HepG2 (cell line): ENCODE results near the gene SARS2. TPM values are rescaled to one million over a fixed set of nuclear protein-coding genes. Genes with fewer than 3 reads are reported as not detected.

Experiments used
- CEBPG ChIP-seq: IDR thresholded peaks from 2 replicates; pipeline ENCODE4 v1.6.1; 2016
- EED ChIP-seq: sonication (generic); formaldehyde crosslinking; IDR thresholded peaks from 2 replicates; pipeline ENCODE4 v1.5.0; 2020; ENCODE audit warnings: mild to moderate bottlenecking, missing genetic modification reagents
- FOXJ3 ChIP-seq: sonication (generic); formaldehyde crosslinking; IDR thresholded peaks from 2 replicates; pipeline ENCODE4 v1.4.0; 2020; ENCODE audit warnings: missing genetic modification reagents, mild to moderate bottlenecking, borderline replicate concordance
- GATA4 ChIP-seq: sonication (generic); IDR thresholded peaks from 2 replicates; pipeline ENCODE4 v1.6.1; 2016; ENCODE audit warnings: antibody characterized with exemption, low read depth, borderline replicate concordance
- HMG20B ChIP-seq: conservative IDR thresholded peaks from 2 replicates; pipeline ENCODE4 v1.6.1; 2016; ENCODE audit warnings: missing genetic modification reagents, missing compliant biosample characterization
- NFE2 ChIP-seq: sonication (generic); formaldehyde crosslinking; IDR thresholded peaks from 2 replicates; pipeline ENCODE4 v1.4.0; 2020; ENCODE audit warnings: missing genetic modification reagents
- THAP11 ChIP-seq: IDR thresholded peaks from 2 replicates; pipeline ENCODE4 v1.6.1; 2016; ENCODE audit warnings: missing biosample characterization, missing genetic modification reagents
- ZBTB38 ChIP-seq: sonication (generic); formaldehyde crosslinking; IDR thresholded peaks from 2 replicates; pipeline ENCODE4 v1.5.1; 2020; ENCODE audit warnings: mild to moderate bottlenecking, missing genetic modification reagents
- ZBTB4 ChIP-seq: sonication (generic); formaldehyde crosslinking; IDR thresholded peaks from 2 replicates; pipeline ENCODE4 v1.4.0; 2020; ENCODE audit warnings: missing genetic modification reagents, mild to moderate bottlenecking, borderline replicate concordance
- ZFP36L2 ChIP-seq: sonication (generic); formaldehyde crosslinking; IDR thresholded peaks from 2 replicates; pipeline ENCODE4 v1.4.0; 2020; ENCODE audit warnings: missing genetic modification reagents
- ZNF234 ChIP-seq: sonication (generic); formaldehyde crosslinking; conservative IDR thresholded peaks from 2 replicates; pipeline ENCODE4 v1.5.1; 2020; ENCODE audit warnings: mild to moderate bottlenecking, missing genetic modification reagents
- ZNF354B ChIP-seq: sonication (generic); formaldehyde crosslinking; IDR thresholded peaks from 2 replicates; pipeline ENCODE4 v1.8.0; 2022; ENCODE audit warnings: mild to moderate bottlenecking, missing genetic modification reagents
- ZNF431 ChIP-seq: sonication (generic); formaldehyde crosslinking; IDR thresholded peaks from 2 replicates; pipeline ENCODE4 v1.9.0; 2022; ENCODE audit warnings: missing genetic modification reagents, low read depth, mild to moderate bottlenecking, borderline replicate concordance
- ZNF569 ChIP-seq: sonication (generic); formaldehyde crosslinking; IDR thresholded peaks from 2 replicates; pipeline ENCODE4 v1.5.0; 2020; ENCODE audit warnings: mild to moderate bottlenecking, missing genetic modification reagents, moderate library complexity, borderline replicate concordance
- ZNF614 ChIP-seq: IDR thresholded peaks from 2 replicates; pipeline ENCODE4 v1.6.1; 2018; ENCODE audit warnings: missing biosample characterization, missing genetic modification reagents, inconsistent platforms, borderline replicate concordance
- ZNF670 ChIP-seq: sonication (generic); formaldehyde crosslinking; IDR thresholded peaks from 2 replicates; pipeline ENCODE4 v1.8.0; 2022; ENCODE audit warnings: mild to moderate bottlenecking, missing genetic modification reagents, borderline replicate concordance
- ZNF709 ChIP-seq: sonication (generic); formaldehyde crosslinking; IDR thresholded peaks from 2 replicates; pipeline ENCODE4 v1.5.0; 2020; ENCODE audit warnings: mild to moderate bottlenecking, missing genetic modification reagents
- polyA plus RNA-seq, 8 experiments: library from polyadenylated mRNA; depleted of rRNA in 3 of 8; stranded (reverse) in 7 of 8; unstranded in 1 of 8; fragments of >200 nt; fragmentation: Illumina TruSeq in 4 of 8; extraction: Trizol in 4 of 8; gene quantifications; 2 replicates each; pipeline versions ENCODE4 v1.2.1 to v1.2.3, GENCODE V29; 2011 to 2016; ENCODE audit warnings: low read depth in 4 of 8, missing spikeins in 1 of 8, mixed read lengths in 1 of 8; ENCODE audit not compliant: insufficient read depth in 1 of 8
- total RNA-seq, 5 experiments: library from RNA; depleted of rRNA; stranded (reverse); fragments of >200 nt; fragmentation: Illumina TruSeq; extraction: Trizol; gene quantifications; 2 replicates each; pipeline ENCODE4 v1.2.3, GENCODE V29; 2016; ENCODE audit warnings: low read depth in 1 of 5
- TF ChIP-seq, protein P1 (sequence below): IDR thresholded peaks from 2 replicates; pipeline ENCODE4 v1.6.1; 2016; ENCODE audit warnings: control low read depth
- TF ChIP-seq, protein P2 (sequence below): IDR thresholded peaks from 2 replicates; pipeline ENCODE4 v1.6.1; 2018; ENCODE audit warnings: missing genetic modification reagents
- TF ChIP-seq, protein P3 (sequence below): sonication (generic); formaldehyde crosslinking; IDR thresholded peaks from 2 replicates; pipeline ENCODE4 v1.5.1; 2020; ENCODE audit warnings: mild to moderate bottlenecking, missing genetic modification reagents, moderate library complexity

The SARS2 gene
- total and polyA plus RNA-seq, 2 of the 13 experiments (the other 11 are each of a cell fraction or from before 2014, with no cell fraction given), result 40.0 to 48.6 TPM

DNA sequence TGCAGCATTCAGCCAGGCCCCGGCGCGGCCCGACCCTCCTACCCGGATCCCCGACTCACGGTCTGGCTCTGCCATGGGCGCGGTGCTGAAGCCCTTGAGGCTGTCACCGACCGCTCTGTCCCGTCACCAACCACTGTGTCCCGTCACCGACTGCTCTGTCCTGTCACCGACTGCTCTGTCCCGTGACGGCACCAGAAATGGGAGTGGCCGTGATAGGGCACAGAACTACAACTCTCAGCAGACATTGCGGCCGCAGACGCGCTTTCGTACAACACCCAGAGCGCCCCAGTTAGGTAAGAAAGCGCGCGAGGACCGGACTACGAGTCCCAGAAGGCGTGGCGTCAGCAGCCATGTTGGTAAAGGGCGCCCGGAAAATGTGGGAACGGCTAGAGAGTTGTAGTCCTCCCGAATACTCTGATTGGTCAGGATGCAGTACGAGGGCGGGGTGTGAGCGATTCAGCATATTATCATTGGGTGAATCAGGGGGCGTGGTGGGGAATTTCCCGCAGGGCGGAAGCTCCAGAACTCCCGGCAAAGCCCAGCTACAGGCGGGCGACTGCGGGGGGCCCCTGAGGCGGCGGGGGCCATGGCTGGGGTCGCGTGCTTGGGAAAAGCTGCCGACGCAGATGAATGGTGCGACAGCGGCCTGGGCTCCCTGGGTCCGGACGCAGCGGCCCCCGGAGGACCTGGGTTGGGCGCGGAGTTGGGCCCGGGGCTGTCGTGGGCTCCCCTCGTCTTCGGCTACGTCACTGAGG, 30.9 kb downstream of the SARS2 start, which contains the start of the genes NFKBIB and SIRT2 (continued):
- TF ChIP-seq, protein P1, sequence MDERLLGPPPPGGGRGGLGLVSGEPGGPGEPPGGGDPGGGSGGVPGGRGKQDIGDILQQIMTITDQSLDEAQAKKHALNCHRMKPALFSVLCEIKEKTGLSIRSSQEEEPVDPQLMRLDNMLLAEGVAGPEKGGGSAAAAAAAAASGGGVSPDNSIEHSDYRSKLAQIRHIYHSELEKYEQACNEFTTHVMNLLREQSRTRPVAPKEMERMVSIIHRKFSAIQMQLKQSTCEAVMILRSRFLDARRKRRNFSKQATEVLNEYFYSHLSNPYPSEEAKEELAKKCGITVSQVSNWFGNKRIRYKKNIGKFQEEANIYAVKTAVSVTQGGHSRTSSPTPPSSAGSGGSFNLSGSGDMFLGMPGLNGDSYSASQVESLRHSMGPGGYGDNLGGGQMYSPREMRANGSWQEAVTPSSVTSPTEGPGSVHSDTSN (CRISPR knock-in tag), result no peak
- TF ChIP-seq ZBTB38 (CRISPR knock-in tag), result 0 out of 2 replicates have a peak, but pooled peaks have one; percentile 33
- TF ChIP-seq ZFP36L2, result no peak
- no peak; the same call in 1 of the 2 replicates for TF ChIP-seq ZNF709 (CRISPR knock-in tag)
- TF ChIP-seq ZNF234 (CRISPR knock-in tag), result no peak
- 0 out of 2 replicates have a peak, but pooled peaks have one; percentile 10 for TF ChIP-seq EED (CRISPR knock-in tag)
- TF ChIP-seq, protein P2, sequence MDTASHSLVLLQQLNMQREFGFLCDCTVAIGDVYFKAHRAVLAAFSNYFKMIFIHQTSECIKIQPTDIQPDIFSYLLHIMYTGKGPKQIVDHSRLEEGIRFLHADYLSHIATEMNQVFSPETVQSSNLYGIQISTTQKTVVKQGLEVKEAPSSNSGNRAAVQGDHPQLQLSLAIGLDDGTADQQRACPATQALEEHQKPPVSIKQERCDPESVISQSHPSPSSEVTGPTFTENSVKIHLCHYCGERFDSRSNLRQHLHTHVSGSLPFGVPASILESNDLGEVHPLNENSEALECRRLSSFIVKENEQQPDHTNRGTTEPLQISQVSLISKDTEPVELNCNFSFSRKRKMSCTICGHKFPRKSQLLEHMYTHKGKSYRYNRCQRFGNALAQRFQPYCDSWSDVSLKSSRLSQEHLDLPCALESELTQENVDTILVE, result no peak
- TF ChIP-seq GATA4, result no peak
- TF ChIP-seq CEBPG, result peak; percentile 81
- peak; percentile 24; the same call in 1 of the 2 replicates for TF ChIP-seq FOXJ3
- no peak for TF ChIP-seq ZBTB4 (CRISPR knock-in tag)
- TF ChIP-seq ZNF354B, result no peak
- no peak; the same call in 1 of the 2 replicates for TF ChIP-seq ZNF614 (CRISPR knock-in tag)
- TF ChIP-seq HMG20B (CRISPR knock-in tag), result no peak
- TF ChIP-seq ZNF431 (CRISPR knock-in tag), result no peak
- TF ChIP-seq, protein P3, sequence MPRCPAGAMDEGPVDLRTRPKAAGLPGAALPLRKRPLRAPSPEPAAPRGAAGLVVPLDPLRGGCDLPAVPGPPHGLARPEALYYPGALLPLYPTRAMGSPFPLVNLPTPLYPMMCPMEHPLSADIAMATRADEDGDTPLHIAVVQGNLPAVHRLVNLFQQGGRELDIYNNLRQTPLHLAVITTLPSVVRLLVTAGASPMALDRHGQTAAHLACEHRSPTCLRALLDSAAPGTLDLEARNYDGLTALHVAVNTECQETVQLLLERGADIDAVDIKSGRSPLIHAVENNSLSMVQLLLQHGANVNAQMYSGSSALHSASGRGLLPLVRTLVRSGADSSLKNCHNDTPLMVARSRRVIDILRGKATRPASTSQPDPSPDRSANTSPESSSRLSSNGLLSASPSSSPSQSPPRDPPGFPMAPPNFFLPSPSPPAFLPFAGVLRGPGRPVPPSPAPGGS, result no peak
- peak; percentile 99 for TF ChIP-seq THAP11
- TF ChIP-seq NFE2 (CRISPR knock-in tag), result no peak
- no peak for TF ChIP-seq ZNF569
- 0 out of 2 replicates have a peak, but pooled peaks have one; percentile 59 for TF ChIP-seq ZNF670 (CRISPR knock-in tag)
